Naive thymus-derived CD8-positive, alpha-beta T cell (primary cell): Measurements from ENCODE around the gene PPP3CA. TPM values are rescaled to one million over a fixed set of nuclear protein-coding genes. Genes with fewer than 3 reads are reported as not detected.

Source experiments
- ATAC-seq, 2 donors: fragments of 150-1000 bp; cut with Tn5 transposase in 1 of 2; sonication (Bioruptor Pico), chemical (Tn5 transposase) in 1 of 2; 1 replicate in 1 of 2; 2 replicates in 1 of 2; pipeline ENCODE4 v1.10.0; 2021; ENCODE audit warnings: mild to moderate bottlenecking in 2 of 2, moderate library complexity in 2 of 2
- POLR2A ChIA-PET: fragments of 350-600 bp; sonication (Branson Sonifier 250); formaldehyde crosslinking; loops from one replicate; lab custom pipeline; 2021; ENCODE audit warnings: antibody characterized with exemption; lab: Charles Lee
- DNase-seq, 10 donors: peaks; one replicate each; pipeline versions ENCODE4 v3.0.0 to v3.0.0-alpha.2; 2020 to 2022
- H3K27ac Mint-ChIP-seq, 10 donors: one replicate each; pipeline ENCODE4 v1.8.0; 2020 to 2022; ENCODE audit warnings: mild to moderate bottlenecking in 10 of 10, mixed read lengths in 10 of 10, moderate library complexity in 4 of 10, inconsistent platforms in 1 of 10
- H3K27me3 Mint-ChIP-seq, 5 donors: one replicate each; pipeline ENCODE4 v1.8.0; 2021 to 2022; ENCODE audit warnings: mixed read lengths in 5 of 5
- H3K36me3 Mint-ChIP-seq, 3 donors: one replicate each; pipeline ENCODE4 v1.8.0; 2020 to 2022; ENCODE audit warnings: mixed read lengths in 3 of 3, mild to moderate bottlenecking in 2 of 3, inconsistent platforms in 1 of 3
- H3K4me1 Mint-ChIP-seq, 4 donors: one replicate each; pipeline ENCODE4 v1.8.0; 2021 to 2022; ENCODE audit warnings: mixed read lengths in 4 of 4
- H3K4me3 Mint-ChIP-seq, 10 donors: one replicate each; pipeline ENCODE4 v1.8.0; 2020 to 2022; ENCODE audit warnings: mild to moderate bottlenecking in 10 of 10, mixed read lengths in 10 of 10, moderate library complexity in 6 of 10, inconsistent platforms in 1 of 10
- H3K9me3 Mint-ChIP-seq, 9 donors: one replicate each; pipeline ENCODE4 v1.8.0; 2020 to 2022; ENCODE audit warnings: mixed read lengths in 9 of 9, mild to moderate bottlenecking in 3 of 9, inconsistent platforms in 1 of 9, moderate library complexity in 1 of 9
- polyA plus RNA-seq, 3 donors: library from polyadenylated mRNA; unstranded; fragments of 300-500 nt; fragmentation: Illumina TruSeq; gene quantifications; one replicate each; pipeline ENCODE4 v1.2.3, GENCODE V29; 2021
- total RNA-seq, 8 experiments: library from RNA in 2 of 8; stranded (reverse) in 2 of 8; gene quantifications; one replicate each; pipeline ENCODE4 v1.2.3 and lab custom pipeline; 2021 to 2026

PPP3CA gene
- total and polyA plus RNA-seq, 5 experiments from 2014 or later, result 2.8 to 23.7 (median 7.4) TPM

- Mint-ChIP-seq H3K27me3 (no peaks in the 10 kb centered on the region), H3K9me3 (no peaks in the 10 kb centered on the region), H3K4me1 (peaks cover 4 to 21% (median 9%) of the 10 kb centered on the region in 4 donors), H3K4me3 (no peak overlapping the region), H3K27ac (peak overlapping the region in 2 of 10 donors; percentile 13 to 39), H3K36me3 (peaks cover 5 to 37% (median 28%) of the 10 kb centered on the region in 3 donors)
- DNase-seq, result no peak
- POLR2A ChIA-PET, result interaction anchor here (0.7 kb wide), 1 partner anchor 1994 kb away, joined by 3 read pairs; no protein-coding TSS in a partner anchor
- ATAC-seq, result no peak
Observed at GRCh38 chr4:101025755-101026154, 321.6 kb downstream of the PPP3CA start.

- DNase-seq, result no peak
- ATAC-seq, result no peak
- H3K4me3 Mint-ChIP-seq, result no peak overlapping the region
- peaks cover 5 to 31% (median 28%) of the 10 kb centered on the region in 3 donors for H3K36me3 Mint-ChIP-seq
- POLR2A ChIA-PET, result no interaction called here
- H3K9me3 Mint-ChIP-seq, result no peaks in the 10 kb centered on the region
- H3K4me1 Mint-ChIP-seq, result peaks cover 15 to 43% (median 28%) of the 10 kb centered on the region in 4 donors
- H3K27ac Mint-ChIP-seq, result peak overlapping the region in 4 of 10 donors; percentile 1 to 85 (median 62)
- H3K27me3 Mint-ChIP-seq, result no peaks in the 10 kb centered on the region
Observed at GRCh38 chr4:101022151-101023024, 324.9 kb downstream of the PPP3CA start.

- H3K9me3 Mint-ChIP-seq, result no peaks in the 10 kb centered on the region
- POLR2A ChIA-PET, result no interaction called here
- peak overlapping the region in 5 of 10 donors; percentile 5 to 63 (median 37) for H3K4me3 Mint-ChIP-seq
- DNase-seq (peak in 2 of 10 donors; percentile 2 to 19), ATAC-seq (peak; percentile 66 to 76)
- peak overlapping the region in 9 of 10 donors; percentile 10 to 91 (median 56) for H3K27ac Mint-ChIP-seq
- H3K27me3 Mint-ChIP-seq, result peaks cover 0 to 2% (median 0%) of the 10 kb centered on the region in 5 donors
- H3K36me3 Mint-ChIP-seq, result peaks cover under 1 to 23% (median 18%) of the 10 kb centered on the region in 3 donors
- peaks cover 15 to 47% (median 27%) of the 10 kb centered on the region in 4 donors for H3K4me1 Mint-ChIP-seq
Observed at GRCh38 chr4:101020956-101021355, 326.4 kb downstream of the PPP3CA start.

- POLR2A ChIA-PET, result interaction anchor here (0.6 to 0.7 kb wide), 2 partner anchors 9 to 87 kb away, joined by 3 read pairs; no protein-coding TSS in a partner anchor
- Mint-ChIP-seq H3K9me3 (no peaks in the 10 kb centered on the region), H3K27ac (peak overlapping the region in 9 of 10 donors; percentile 16 to 91 (median 33)), H3K27me3 (peaks cover 0 to 2% (median 0%) of the 10 kb centered on the region in 5 donors), H3K36me3 (peaks cover 0 to 14% (median 14%) of the 10 kb centered on the region in 3 donors), H3K4me1 (peaks cover 15 to 44% (median 27%) of the 10 kb centered on the region in 4 donors), H3K4me3 (peak overlapping the region in 8 of 10 donors; percentile 9 to 70 (median 30))
- ATAC-seq (peak; percentile 64 to 88), DNase-seq (peak in 3 of 10 donors; percentile 32 to 38 (median 35))
Observed at GRCh38 chr4:101019941-101020401, 327.4 kb downstream of the PPP3CA start.

- H3K27ac Mint-ChIP-seq, result peak overlapping the region in 5 of 10 donors; percentile 33 to 91 (median 66)
- H3K9me3 Mint-ChIP-seq, result no peaks in the 10 kb centered on the region
- H3K36me3 Mint-ChIP-seq, result peaks cover 0 to 13% (median 10%) of the 10 kb centered on the region in 3 donors
- peak overlapping the region in 1 of 10 donors; percentile 70 for H3K4me3 Mint-ChIP-seq
- peaks cover 0 to 2% (median 0%) of the 10 kb centered on the region in 5 donors for H3K27me3 Mint-ChIP-seq
- no peak for ATAC-seq
- POLR2A ChIA-PET, result interaction anchor here (0.6 to 0.7 kb wide), 2 partner anchors 88 to 327 kb away, joined by 3 to 4 read pairs; no protein-coding TSS in a partner anchor
- H3K4me1 Mint-ChIP-seq, result peaks cover 15 to 44% (median 27%) of the 10 kb centered on the region in 4 donors
- DNase-seq, result no peak
Observed at GRCh38 chr4:101019313-101019712, 328.0 kb downstream of the PPP3CA start.

- Mint-ChIP-seq H3K9me3 (no peaks in the 10 kb centered on the region), H3K27me3 (peaks cover 0 to 2% (median 0%) of the 10 kb centered on the region in 5 donors), H3K4me3 (peak overlapping the region in 1 of 10 donors; percentile 2), H3K4me1 (peaks cover 15 to 44% (median 27%) of the 10 kb centered on the region in 4 donors), H3K27ac (peak overlapping the region in 4 of 10 donors; percentile 33 to 91 (median 59)), H3K36me3 (peaks cover 0 to 13% (median 10%) of the 10 kb centered on the region in 3 donors)
- DNase-seq (no peak), ATAC-seq (no peak)
- POLR2A ChIA-PET, result interaction anchor here (0.7 kb wide), 1 partner anchor 328 kb away, joined by 4 read pairs; no protein-coding TSS in a partner anchor
Observed at GRCh38 chr4:101018836-101019235, 328.5 kb downstream of the PPP3CA start.

- Mint-ChIP-seq H3K27ac (no peak overlapping the region), H3K9me3 (no peaks in the 10 kb centered on the region), H3K36me3 (peaks cover 0 to 2% (median 0%) of the 10 kb centered on the region in 3 donors), H3K27me3 (peaks cover 0 to 5% (median 0%) of the 10 kb centered on the region in 5 donors), H3K4me1 (peaks cover 3 to 34% (median 8%) of the 10 kb centered on the region in 4 donors), H3K4me3 (no peak overlapping the region)
- ATAC-seq (no peak), DNase-seq (no peak)
- POLR2A ChIA-PET, result no interaction called here
Observed at GRCh38 chr4:101014417-101014816, 332.9 kb downstream of the PPP3CA start.

GRCh38 chr4:101010987-101011386, 336.3 kb downstream of the PPP3CA start:
- H3K4me3 Mint-ChIP-seq, result no peak overlapping the region
- ATAC-seq (no peak), DNase-seq (no peak)
- H3K9me3 Mint-ChIP-seq, result peaks cover 0 to 2% (median 0%) of the 10 kb centered on the region in 9 donors
- H3K27me3 Mint-ChIP-seq, result peaks cover 0 to 3% (median 0%) of the 10 kb centered on the region in 5 donors
- POLR2A ChIA-PET, result no interaction called here
- peaks cover 0 to 2% (median 0%) of the 10 kb centered on the region in 3 donors for H3K36me3 Mint-ChIP-seq
- no peak overlapping the region for H3K27ac Mint-ChIP-seq
- H3K4me1 Mint-ChIP-seq, result peaks cover 0 to 20% (median 0%) of the 10 kb centered on the region in 4 donors

GRCh38 chr4:101009471-101009870, 337.9 kb downstream of the PPP3CA start:
- POLR2A ChIA-PET, result no interaction called here
- peaks cover 0 to 9% (median 4%) of the 10 kb centered on the region in 9 donors for H3K9me3 Mint-ChIP-seq
- ATAC-seq (no peak), DNase-seq (no peak)
- peaks cover 0 to 17% (median 0%) of the 10 kb centered on the region in 4 donors for H3K4me1 Mint-ChIP-seq
- peaks cover 0 to 5% (median 4%) of the 10 kb centered on the region in 3 donors for H3K36me3 Mint-ChIP-seq
- no peak overlapping the region for H3K4me3 Mint-ChIP-seq
- peak overlapping the region in 1 of 10 donors; percentile 12 for H3K27ac Mint-ChIP-seq
- H3K27me3 Mint-ChIP-seq, result peaks cover 0 to 3% (median 0%) of the 10 kb centered on the region in 5 donors

GRCh38 chr4:101008503-101008902, 338.8 kb downstream of the PPP3CA start:
- POLR2A ChIA-PET, result no interaction called here
- H3K36me3 Mint-ChIP-seq, result peaks cover 0 to 11% (median 9%) of the 10 kb centered on the region in 3 donors
- DNase-seq (no peak), ATAC-seq (no peak)
- peaks cover 0 to 16% (median 0%) of the 10 kb centered on the region in 4 donors for H3K4me1 Mint-ChIP-seq
- peaks cover 2 to 18% (median 9%) of the 10 kb centered on the region in 9 donors for H3K9me3 Mint-ChIP-seq
- peaks cover 0 to 3% (median 0%) of the 10 kb centered on the region in 5 donors for H3K27me3 Mint-ChIP-seq
- H3K27ac Mint-ChIP-seq, result no peak overlapping the region
- H3K4me3 Mint-ChIP-seq, result no peak overlapping the region

- DNase-seq (no peak), ATAC-seq (no peak)
- peaks cover 0 to 14% (median 14%) of the 10 kb centered on the region in 3 donors for H3K36me3 Mint-ChIP-seq
- H3K9me3 Mint-ChIP-seq, result peaks cover 5 to 29% (median 12%) of the 10 kb centered on the region in 9 donors
- no peak overlapping the region for H3K4me3 Mint-ChIP-seq
- POLR2A ChIA-PET, result no interaction called here
- H3K27ac Mint-ChIP-seq, result no peak overlapping the region
- H3K27me3 Mint-ChIP-seq, result peaks cover 0 to 2% (median 0%) of the 10 kb centered on the region in 5 donors
- H3K4me1 Mint-ChIP-seq, result peaks cover 0 to 13% (median 0%) of the 10 kb centered on the region in 4 donors
Observed at GRCh38 chr4:101005659-101006058, 341.7 kb downstream of the PPP3CA start.

- H3K27me3 Mint-ChIP-seq, result no peaks in the 10 kb centered on the region
- ATAC-seq (no peak), DNase-seq (no peak)
- peaks cover 0 to 14% (median 14%) of the 10 kb centered on the region in 3 donors for H3K36me3 Mint-ChIP-seq
- no peak overlapping the region for H3K27ac Mint-ChIP-seq
- no peak overlapping the region for H3K4me3 Mint-ChIP-seq
- H3K9me3 Mint-ChIP-seq, result peaks cover 3 to 29% (median 11%) of the 10 kb centered on the region in 9 donors
- POLR2A ChIA-PET, result no interaction called here
- peaks cover 0 to 1% (median 0%) of the 10 kb centered on the region in 4 donors for H3K4me1 Mint-ChIP-seq
Observed at GRCh38 chr4:101000496-101000895, 346.8 kb downstream of the PPP3CA start.
